CD4-positive, alpha-beta T cell treated with Interleukin-17A for 1 hour (primary cell): ENCODE results near the gene THRAP3.

Experiments
- DNase-seq: peaks from one replicate; pipeline ENCODE4 v3.0.0-alpha.2; 2020

The THRAP3 gene

DNA sequence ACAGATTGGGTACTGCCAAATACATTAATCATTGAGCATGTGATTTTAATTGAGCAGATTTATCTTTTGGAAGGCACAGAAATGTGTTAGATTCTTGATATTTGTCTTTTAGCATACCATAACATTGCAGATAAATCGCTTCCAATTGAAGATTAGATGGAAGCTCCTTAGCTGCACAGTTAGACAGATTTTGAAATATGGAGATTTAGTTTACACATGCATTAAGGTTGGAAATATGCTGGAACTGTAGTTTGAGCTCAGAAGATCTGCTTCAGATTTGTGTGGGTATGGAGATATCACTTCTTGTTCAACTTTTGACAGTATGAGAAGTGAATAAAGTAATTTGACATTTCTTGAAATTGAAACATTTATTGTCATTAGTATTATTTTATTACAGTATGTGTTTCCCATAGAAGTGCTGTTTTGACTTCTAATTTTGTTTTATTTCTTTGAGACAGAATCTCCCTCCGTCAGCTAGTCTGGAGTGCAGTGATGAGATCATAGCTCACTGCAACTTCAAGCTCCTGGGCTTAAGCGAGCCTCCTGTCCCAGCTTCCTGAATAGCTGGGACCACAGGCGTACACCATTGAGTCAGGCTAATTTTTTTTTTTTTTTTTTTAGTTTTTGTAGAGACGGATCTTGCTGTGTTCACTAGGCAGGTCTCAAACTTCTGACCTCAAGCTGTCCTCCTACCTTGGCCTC is 29.1 kb downstream of the THRAP3 start:
- no peak for DNase-seq

DNA sequence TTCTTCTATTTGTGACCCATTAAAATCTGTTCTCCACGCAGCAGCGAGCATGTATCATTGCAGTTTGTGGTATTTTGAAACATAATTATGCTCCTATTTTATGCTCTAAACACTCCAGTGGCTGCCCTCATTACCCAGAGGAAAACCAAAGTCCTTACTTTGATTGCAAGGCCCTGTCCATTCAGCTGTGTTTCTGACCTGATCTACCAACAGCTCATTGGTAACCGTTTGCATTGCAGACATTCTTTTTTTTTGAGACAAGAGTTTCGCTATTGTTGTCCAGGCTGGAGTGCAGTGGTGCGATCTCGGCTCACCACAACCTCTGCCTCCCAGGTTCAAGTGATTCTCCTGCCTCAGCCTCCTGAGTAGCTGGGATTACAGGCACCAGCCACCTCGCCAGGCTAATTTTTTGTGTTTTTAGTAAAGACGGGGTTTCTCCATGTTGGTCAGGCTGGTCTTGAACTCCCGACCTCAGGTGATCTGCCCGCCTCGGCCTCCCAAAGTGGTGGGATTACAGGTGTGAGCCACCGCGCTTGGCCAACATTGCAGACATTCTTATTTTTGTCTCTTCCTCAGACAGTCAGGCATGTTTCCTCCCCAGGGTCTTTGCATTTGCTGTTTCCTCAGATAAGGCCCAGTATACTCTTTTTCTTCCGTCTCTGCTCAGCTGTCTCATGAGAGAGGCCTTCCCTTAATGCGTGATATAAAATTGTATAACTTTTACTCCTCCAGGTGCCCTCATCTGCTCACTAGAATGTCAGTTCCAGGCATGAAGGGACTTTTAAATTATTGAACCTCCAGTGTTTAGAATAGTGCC is 32.5 kb downstream of the THRAP3 start:
- DNase-seq = no peak

DNA sequence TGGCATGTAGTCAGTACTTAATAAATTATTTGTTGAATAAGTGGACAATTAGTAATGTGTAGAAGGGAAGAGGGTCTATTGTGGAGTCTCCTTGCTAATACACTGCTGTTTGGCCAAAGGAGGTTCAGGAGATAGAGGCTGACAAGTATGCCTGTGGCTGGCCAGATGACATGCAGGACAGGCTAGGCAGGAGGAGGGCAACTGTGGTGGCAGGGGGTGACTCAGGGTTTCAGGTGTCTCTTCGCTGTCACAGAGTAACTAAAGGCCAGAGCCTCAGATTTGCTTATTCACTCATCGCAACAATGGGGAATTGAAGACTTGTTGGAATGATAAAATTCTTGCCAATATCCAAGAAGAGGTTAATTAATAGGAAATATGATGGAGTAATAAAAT is 33.1 kb downstream of the THRAP3 start:
- DNase-seq = no peak

DNA sequence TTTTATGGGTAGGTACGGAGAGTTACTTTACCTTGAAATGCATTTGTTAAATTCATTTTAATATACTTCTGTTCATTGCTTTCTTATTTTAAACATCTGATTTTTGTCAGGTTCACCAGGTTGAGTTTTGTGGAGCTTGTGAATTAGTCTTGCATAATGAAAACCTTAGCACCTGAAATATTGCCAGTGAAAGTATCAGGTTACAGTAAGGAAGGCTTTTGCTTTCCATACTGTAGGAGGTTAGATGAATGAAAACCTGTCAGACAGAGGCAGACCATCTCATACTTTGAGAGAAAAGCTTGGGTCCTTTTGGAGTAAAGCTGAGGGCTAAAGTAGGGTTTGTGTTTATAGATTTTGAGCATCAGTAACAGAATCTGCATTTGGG is 34.7 kb downstream of the THRAP3 start:
- DNase-seq = no peak

DNA sequence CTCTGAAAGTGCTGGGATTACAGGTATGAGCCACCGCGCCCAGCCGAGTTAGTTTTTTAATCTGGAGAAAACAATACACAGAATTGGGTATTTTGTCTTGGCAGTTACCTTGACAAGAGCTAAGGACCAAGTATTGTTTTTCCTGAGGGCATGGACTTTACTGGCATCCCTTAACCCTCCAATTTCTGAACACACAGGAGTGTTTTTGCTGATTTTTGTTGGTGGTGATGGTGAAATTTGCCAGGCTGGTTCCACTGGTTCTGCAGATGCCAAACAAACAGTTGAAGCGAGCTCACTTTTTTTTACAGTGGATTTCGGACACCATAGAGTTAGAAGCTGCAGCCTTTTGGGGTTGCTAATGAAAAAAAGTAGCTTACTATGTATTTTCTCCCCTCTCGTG is 44.7 kb downstream of the THRAP3 start:
- no peak for DNase-seq

DNA sequence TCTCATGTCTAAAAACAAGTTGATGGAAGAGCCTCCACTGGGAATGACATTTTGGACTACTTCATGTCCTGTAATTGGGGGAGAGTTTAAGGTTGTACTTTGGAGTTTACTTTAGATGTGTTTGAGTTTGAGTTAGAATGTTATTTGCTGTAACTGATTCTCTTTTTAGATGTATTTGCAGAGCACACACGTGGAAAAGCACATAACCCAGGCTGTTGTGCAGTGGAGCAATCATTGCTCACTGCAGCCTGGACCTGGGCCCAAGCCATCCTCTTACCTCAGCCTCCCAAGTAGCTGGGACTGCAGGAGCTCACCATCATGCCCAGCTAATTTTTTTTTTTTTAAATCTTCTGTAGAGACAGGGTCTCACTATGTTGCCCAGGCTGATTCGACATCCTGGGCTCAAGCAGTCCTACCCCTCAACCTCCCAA is 45.2 kb downstream of the THRAP3 start:
- no peak for DNase-seq

DNA sequence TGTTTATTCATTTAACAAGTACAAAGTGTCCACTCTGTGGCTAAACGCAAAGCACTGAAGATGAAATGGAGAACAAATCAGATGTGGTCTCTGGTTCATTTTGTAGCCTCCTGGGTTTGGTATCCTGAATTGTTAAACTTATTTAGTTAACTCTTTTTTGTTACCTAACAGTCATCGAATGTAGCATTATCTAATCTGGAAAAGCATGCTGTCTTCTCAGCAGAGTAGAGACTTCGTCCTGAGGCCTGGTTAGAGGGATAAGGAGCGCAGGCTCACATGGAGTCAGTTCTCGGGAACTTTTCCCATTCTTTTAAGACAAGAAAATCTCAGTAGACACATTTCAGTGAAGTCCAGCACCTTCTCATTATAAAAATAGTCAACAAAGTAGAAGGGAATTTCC is 48.8 kb downstream of the THRAP3 start:
- no peak for DNase-seq

DNA sequence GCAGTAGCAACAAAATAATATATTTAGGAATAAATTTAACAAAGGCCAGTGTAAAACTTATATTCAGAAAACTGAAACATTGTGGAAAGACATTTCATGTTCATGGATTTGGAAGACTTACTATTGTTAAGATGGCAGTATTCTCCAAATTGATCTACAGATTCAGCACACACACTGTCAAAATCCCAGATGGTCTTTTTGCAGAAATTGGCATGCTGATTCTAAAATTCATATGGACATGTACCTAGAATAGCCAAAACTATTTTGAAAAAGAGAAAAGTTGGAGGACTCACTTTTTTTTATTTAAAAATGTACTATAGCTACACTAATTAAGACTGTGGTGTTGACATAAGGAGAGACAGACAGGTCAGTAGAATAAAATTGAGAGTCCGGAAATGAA is 50.0 kb downstream of the THRAP3 start:
- no peak for DNase-seq

DNA sequence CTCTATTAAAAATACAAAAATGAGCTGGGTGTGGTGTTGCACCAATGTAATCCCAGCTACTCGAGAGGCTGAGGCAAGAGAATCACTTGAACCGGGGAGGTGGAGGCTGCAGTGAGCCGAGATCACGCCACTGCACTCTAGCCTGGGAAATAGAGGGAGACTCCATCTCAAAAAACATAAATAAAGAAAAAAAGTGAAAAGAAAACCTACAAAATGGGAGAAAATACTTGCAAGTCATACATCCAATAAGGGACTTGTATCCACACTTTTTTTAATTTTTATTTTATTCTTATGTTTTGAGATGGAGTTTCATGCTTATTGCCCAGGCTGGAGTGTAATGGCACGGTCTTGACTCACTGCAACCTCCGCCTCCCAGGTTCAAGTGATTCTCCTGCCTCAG is 52.4 kb downstream of the THRAP3 start:
- no peak for DNase-seq

DNA sequence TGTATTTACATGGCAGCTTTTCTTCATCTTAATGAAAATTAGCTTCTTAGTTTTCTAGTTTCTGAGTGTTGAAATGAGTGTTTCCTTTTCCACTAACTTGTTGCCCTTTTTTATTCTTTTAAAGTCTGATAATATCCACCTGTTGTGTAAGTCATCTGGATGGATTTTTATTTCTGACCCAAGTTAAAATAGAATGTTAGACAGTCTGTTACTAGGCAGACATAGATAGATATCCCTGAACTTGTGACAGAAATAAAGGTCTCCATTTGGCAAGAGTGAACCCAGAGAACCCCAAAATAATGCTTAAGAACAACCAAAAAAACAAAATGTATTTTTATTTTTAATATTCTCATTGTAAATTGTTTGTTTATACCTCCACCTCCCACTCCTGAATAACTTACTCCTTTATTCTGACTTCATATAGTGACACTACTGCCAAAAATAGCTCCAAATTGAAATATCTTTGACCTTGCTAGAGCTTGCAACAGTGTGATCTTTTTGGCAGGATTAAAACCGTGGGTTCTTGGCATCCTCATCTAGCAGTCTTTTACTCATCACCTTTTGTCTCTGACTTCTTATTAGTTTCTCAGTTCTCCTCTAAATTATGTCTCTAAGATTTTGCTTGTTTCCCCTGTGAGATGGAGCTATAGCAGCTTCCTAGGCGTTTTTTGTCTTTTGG is 55.0 kb downstream of the THRAP3 start:
- no peak for DNase-seq

DNA sequence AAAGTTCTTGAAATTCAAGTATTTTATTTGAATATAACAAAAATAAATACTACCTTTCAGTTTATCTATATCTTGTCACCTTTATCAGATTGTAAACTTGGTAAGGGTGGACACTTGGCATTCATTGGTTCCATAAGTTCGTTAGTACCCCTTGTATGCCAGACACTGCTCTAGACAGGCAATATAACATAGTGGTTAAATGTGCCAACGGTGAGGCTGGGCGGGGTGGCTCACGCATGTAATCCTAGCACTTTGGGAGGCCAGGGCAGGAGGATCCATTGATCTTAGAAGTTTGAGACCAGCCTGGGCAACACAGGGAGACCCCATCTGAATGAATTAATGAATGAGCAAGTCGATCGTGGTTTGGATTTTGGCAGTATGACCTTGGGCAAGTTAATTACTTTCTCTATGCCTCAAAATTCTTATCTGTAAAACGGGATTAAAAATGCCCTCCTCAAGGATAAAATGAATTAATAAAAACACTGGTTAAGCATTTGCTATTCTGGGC is 55.6 kb downstream of the THRAP3 start:
- no peak for DNase-seq

DNA sequence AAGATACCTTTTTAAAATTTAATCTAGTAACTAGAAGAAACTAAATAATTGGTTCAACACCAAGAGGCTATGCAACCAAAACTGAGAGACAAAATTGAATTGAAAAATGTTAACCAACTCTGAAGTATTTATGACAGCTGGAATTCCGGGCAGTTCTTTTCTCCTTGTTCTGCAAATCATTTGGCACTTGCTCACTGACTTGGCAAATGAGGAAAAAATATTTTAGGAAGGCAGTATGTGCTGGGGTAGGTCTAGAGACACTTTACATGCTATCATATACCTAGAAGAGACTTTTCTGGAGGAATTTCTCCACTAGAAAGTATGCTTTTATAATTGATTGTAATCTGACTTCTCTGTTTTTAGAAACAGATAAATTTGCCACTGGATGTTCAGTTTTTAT is 59.8 kb downstream of the THRAP3 start:
- DNase-seq = no peak

DNA sequence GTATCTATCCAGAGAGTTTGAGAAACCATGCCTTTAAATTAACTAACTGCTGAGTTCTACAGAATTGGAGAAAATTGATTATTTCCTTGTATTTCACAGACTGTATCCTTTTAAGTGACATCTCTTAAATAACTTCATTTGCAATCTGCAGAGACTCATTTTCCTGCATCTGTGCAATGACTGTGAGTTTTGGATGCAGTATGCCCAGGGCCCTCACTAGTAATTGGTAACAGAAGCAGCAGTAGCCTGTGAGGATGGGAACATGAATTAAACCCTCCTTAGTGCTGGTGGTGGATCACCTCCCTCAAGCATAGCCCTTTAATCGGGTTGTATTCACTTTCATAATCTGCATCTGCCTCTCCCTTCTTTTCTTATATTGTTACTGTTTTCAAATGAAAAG is 60.3 kb downstream of the THRAP3 start:
- no peak for DNase-seq

DNA sequence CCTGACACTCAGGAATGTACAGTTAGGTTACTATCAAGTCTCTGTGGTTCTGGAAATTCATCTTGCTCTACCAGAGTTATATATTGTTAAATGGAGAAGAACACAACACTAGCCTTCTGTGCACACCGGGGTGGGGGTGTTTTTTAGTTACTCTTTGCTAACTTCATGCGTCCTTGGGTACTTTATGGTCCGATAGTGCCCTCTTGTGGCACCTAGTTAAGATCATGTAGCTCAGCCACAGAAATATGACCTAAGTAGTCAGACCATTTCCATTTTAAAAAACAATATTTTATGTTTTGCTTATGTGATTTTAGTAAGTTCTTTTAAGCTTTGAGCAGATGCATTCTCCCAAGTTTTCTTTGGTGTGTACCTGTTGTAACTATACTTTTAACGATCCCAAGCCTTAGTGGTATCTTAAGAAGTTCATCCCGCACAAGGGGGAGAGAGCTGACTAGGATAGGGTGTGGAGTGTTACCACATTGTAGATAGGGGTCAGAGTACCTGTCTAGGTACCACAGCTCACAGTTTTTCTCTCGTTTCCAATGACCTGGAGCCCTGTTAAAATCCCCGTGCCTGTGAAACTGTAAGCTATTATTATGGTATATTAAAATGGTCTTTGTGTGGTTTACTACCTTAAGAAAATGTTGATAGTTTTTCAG is 61.3 kb downstream of the THRAP3 start:
- DNase-seq = peak; percentile 85

DNA sequence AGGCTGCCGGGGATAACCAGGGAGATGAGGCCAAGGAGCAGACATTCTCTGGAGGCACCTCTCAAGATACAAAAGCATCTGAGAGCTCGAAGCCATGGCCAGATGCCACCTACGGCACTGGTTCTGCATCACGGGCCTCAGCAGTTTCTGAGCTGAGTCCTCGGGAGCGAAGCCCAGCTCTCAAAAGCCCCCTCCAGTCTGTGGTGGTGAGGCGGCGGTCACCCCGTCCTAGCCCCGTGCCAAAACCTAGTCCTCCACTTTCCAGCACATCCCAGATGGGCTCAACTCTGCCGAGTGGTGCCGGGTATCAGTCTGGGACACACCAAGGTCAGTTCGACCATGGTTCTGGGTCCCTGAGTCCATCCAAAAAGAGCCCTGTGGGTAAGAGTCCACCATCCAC is 62.6 kb downstream of the THRAP3 start:
- DNase-seq = no peak

DNA sequence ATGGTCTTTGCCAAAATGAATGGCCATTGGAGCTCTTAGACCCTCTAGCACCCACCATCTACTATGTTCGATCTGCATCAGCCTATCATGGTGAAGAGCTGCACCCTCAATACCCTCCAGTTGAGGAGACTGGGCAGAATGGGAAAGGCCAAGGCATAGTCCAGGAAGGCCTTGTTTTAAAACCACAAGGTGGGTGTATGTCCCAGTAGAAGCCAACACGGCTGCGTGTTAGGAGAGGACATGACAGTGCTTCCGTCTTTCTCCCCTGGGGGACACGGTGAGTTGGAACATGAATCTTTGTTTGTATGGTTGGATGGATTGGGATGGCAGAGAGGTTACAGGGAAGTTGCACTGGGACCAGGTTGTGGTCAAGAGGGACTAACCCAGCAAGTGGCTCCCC is 63.4 kb downstream of the THRAP3 start:
- DNase-seq = no peak

DNA sequence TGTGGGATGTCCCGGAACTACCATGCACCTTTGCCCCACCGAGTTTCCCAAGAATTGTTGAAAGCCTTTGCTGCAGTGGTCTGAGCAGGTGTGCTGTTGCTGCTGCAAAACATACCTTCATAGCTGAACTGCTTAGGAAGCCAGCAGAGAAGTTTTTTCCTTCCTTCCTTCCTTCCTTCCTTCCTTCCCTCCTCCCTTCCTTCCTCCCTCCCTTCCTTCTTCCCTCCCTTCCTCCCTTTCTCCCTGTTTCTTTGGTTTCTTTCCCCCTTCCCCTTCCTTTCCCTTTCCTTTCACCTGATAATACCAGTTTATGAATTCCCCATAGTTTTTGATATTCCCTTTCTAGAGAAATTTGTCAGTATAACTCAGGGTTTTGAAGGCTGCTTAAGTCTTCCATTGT is 71.1 kb downstream of the THRAP3 start:
- DNase-seq = no peak

DNA sequence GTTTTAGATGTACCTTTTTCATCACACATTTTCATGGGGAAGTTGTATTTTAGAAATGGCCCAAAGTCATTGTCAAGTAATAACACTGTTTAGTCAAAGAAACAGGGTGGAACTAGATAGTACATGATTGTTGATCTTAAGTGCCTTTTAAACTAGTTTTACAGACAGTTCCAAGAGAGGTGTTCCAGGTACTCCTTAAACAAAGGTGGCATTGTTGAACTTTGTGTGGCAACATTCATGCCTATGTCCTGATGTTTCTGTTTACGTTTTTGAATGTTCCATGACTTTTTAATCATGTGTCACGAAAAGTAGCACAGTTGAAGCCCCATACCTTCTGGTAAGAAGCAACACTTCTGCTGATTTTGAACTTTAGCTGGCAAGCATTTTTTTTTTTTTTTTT is 72.8 kb downstream of the THRAP3 start:
- no peak for DNase-seq

DNA sequence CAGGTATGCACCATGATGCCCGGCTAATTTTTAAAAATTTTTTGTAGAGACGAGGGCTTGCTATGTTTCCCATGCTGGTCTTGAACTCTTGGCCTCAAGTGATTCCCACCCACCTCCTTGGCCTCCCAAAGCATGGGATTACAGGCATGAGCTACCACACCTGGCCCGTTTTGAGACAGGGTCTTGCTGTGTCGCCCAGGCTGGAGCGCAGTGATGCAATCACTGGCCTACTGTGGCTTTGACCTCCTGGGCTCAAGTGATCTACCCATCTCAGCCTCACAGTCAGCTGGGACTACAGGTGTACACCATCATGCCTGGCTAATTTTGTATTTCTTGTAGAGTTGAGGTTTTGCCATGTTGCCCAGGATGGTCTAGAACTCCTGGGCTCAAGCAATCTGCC is 74.4 kb downstream of the THRAP3 start:
- no peak for DNase-seq

DNA sequence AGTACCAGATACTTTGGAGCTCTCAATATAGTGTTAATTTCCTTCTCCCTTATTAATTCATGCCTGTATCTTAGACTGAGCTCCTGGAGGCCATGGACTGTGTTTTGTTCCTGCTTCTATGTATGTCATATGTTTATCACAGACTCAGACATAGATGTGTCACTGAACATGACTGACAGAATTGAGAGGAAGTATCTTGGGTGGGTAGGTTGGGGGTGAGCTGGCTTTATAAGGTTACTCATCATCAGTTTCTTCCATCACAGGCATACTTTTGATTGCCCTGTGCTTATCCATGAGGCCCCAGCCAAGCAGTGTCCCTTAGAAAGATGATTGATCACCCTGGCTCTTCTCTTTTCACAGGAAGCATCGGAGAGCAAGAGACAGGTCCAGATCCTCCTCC is 76.3 kb downstream of the THRAP3 start:
- DNase-seq = no peak

DNA sequence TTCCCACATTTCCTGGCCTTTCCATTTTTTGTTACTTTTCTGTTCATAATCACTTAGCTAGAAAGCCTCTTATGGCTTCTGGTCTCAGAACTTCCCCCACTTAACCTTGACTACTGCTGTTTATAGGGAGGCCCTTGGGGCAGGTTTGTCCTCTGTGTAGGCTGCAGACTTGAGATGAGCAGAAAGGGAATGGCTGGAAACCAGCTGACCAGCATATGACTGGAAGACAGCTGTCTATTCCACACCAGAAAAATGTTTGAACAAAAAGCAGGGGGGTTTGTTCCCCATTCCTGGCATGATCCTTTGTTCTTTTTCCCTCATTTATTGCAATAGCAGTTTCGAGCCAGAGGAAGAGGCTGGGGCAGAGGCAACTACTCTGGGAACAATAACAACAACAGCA is 77.0 kb downstream of the THRAP3 start:
- no peak for DNase-seq

DNA sequence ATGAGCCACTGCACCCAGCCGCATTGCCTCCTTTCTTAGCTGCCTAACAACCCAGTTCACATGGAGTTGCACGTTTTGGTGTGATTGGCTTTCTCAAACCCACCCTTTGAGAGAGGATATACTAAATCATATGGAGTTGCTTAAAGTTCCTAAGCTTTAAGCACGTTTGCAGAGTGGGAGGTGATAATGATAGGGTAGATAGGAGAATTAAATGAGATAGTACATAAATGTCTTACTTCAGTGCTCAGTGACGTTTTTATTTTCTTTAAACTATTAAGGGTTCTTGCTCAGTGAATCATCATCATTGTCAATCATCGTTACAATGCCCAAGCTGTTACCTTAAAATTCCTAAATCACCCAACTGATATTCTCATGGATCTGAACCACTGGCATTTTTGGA is 79.0 kb downstream of the THRAP3 start:
- no peak for DNase-seq

DNA sequence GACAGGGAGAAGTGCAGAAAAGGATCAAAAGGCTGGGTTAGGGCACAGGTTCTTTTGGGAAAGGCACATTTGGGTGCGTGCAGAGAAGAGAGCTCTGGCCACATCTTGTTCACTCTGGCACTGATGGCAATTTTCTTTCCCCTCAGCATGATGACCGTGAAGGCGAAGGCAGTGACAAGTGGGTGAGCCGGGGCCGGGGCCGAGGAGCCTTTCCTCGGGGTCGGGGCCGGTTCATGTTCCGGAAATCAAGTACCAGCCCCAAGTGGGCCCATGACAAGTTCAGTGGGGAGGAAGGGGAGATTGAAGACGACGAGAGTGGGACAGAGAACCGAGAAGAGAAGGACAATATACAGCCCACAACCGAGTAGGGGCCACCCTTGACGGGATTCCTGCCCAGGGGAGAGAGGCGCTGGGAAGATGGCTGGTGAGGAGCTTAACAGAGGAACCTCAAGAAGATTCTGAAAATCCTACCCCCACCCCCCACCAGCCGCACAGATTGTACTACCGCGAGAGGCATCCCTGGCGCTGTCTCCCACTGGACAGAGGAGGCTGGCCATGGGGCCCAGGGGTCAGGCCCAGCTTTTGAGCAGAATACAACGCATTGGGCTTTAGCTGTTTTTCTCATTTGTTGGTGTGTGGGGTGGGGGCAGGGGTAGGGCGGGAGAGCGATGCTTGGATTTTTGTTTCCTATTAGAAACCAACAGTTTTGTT is 79.6 kb downstream of the THRAP3 start:
- DNase-seq = no peak
